Activated T-cell treated with anti-CD3 and anti-CD28 coated beads, Interleukin-2, amount 50 U/mL, for 48 hours (primary cell): ENCODE data around the gene CMSS1.
"Not testable (repeated sequence)": the region's sequence is repeated elsewhere in the genome, so short reads cannot be mapped to it uniquely, and the experiment has no call there.

Experiments used
- DNase-seq, 2 experiments: peaks; one replicate each; pipeline ENCODE4 v3.0.0-alpha.2; 2020

CMSS1 gene

GRCh38 chr3:100206687-100207086 lies 389.0 kb downstream of the CMSS1 start:
- no peak for DNase-seq

GRCh38 chr3:100207886-100208285 lies 390.2 kb downstream of the CMSS1 start:
- no peak for DNase-seq

GRCh38 chr3:100209169-100209568 lies 391.5 kb downstream of the CMSS1 start:
- no peak for DNase-seq

GRCh38 chr3:100209948-100210771 lies 392.5 kb downstream of the CMSS1 start:
- DNase-seq = no peak

GRCh38 chr3:100210772-100211135 lies 393.1 kb downstream of the CMSS1 start:
- DNase-seq = no peak

GRCh38 chr3:100213891-100214573 lies 396.4 kb downstream of the CMSS1 start:
- DNase-seq = no peak

GRCh38 chr3:100214574-100214964 lies 396.9 kb downstream of the CMSS1 start:
- no peak for DNase-seq

- DNase-seq = no peak
Observed at GRCh38 chr3:100216713-100217112, 399.1 kb downstream of the CMSS1 start.

- DNase-seq = no peak
Observed at GRCh38 chr3:100221159-100221558, 403.5 kb downstream of the CMSS1 start.

- no peak for DNase-seq
Observed at GRCh38 chr3:100225193-100225592, 407.5 kb downstream of the CMSS1 start.

- DNase-seq = no peak
Observed at GRCh38 chr3:100225883-100226282, 408.2 kb downstream of the CMSS1 start.

GRCh38 chr3:100226712-100227429 lies 409.2 kb downstream of the CMSS1 start:
- no peak for DNase-seq

GRCh38 chr3:100227511-100227921 lies 409.9 kb downstream of the CMSS1 start:
- DNase-seq = no peak

GRCh38 chr3:100228247-100228646 lies 410.6 kb downstream of the CMSS1 start:
- DNase-seq = no peak

- DNase-seq = not testable (repeated sequence)
Observed at GRCh38 chr3:100229188-100229587, 411.5 kb downstream of the CMSS1 start.

- DNase-seq = no peak
Observed at GRCh38 chr3:100230710-100231109, 413.0 kb downstream of the CMSS1 start.
